HG02571 (cell line): Measurements from ENCODE around the gene SLC35D3.
"Not testable (repeated sequence)": the region's sequence is repeated elsewhere in the genome, so short reads cannot be mapped to it uniquely, and the experiment has no call there.

ENCODE experiments used
- ATAC-seq: cut with Tn5 transposase; IDR thresholded peaks from one replicate; pipeline ENCODE4 v1.9.1; 2021; ENCODE audit warnings: mild to moderate bottlenecking, moderate library complexity; ENCODE audit not compliant: unreplicated experiment

The SLC35D3 gene

DNA sequence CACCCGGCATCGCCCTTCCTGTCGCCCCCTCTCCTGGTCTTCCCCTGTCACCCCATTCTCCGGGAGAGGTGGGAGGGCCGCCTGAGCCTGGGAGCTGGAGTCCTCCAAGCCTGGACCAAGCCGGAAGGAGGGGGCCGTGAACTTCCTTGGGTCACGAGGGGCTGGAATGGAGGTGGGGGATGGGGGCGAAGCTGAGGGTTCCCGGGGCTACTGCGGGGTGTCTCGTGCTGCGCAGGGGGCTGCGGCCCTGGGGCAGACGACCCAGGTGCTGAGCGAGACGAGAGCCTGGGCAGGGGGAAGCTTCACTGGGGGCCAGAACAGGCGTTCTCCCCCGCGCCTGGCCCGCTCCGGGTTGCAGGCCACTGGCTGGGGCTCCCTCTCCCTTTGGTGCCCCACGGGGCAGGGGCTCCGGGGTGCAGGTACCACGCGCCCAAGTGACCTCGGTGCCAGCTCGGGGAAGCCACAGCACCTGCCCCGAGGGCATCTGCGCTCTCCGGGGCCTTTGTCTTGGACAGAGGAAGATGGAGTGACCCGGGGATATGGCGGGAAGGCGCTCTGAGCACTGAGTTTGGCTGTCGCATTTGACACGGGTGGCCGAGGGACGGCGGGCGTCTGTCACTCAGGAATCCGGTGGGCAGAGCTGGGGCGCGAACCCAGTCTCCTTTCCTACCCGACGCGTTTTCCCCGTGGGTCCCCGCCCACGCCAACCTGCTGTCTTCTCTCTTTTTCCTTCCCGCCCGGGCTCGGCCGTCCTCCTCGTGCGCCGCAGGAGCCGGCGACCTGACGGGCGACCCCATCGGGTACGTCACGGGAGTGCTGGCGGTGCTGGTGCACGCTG, 1.2 kb downstream of the SLC35D3 start:
- ATAC-seq, result no peak

DNA sequence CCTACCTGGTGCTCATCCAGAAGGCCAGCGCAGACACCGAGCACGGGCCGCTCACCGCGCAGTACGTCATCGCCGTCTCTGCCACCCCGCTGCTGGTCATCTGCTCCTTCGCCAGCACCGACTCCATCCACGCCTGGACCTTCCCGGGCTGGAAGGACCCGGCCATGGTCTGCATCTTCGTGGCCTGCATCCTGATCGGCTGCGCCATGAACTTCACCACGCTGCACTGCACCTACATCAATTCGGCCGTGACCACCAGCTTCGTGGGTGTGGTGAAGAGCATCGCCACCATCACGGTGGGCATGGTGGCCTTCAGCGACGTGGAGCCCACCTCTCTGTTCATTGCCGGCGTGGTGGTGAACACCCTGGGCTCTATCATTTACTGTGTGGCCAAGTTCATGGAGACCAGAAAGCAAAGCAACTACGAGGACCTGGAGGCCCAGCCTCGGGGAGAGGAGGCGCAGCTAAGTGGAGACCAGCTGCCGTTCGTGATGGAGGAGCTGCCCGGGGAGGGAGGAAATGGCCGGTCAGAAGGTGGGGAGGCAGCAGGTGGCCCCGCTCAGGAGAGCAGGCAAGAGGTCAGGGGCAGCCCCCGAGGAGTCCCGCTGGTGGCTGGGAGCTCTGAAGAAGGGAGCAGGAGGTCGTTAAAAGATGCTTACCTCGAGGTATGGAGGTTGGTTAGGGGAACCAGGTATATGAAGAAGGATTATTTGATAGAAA, 2.0 kb downstream of the SLC35D3 start:
- no peak for ATAC-seq

DNA sequence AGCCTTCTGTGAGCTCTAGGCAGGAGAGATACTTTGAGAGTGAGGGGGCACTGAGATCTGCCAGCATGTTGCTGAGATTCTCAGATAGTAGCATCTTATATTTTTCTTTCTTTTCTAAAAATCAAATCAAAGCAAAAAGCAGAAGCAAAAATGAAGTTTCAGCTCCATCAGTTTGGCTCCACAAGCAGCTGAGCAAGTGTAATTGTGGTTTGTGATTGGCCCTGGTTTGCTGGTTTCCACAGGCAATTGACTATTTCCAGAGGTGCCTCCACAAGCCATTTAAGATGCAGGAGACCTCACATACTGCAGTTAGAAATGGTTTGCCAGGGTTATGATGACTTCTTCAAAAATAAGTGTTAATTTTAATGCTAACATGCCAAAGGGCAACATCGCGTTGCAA, 4.3 kb downstream of the SLC35D3 start:
- ATAC-seq, result no peak

DNA sequence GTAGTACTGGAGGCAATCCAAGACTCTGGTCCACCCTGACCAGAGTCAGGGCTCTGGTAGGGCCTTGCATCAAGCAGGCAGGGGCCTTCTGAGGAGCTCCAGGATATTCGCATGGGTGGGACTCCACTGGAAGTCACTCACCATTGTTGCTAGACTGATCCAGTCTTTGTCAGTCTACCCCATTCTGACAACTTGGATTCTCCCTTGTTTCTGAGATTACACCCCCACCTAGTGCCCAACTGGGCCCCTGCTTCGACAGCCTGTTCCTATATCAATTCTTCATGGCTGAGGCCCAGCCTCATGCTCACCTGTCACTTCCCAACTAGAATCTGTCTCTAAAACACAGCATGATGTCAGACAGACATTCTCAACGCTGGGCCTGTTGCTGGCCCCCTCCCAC, 5.2 kb downstream of the SLC35D3 start:
- no peak for ATAC-seq

DNA sequence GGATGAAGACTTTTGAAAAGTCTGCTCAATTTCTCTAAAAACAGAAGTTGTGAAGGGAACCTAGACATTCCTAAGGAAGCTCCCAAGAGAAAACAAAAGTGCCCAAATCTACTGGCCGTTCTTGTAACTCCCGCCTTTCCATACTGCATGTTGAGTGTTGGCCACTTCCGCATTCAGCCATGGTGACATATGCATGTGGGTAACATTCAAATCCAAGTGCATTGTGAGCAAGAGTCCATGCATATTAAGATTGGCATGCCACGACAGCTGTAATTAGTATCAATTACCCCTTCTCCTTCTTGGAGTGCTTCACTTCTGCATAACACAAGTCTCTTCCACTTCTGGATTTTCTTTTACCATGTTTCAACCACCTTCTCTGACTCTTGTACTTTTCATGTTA, 8.4 kb downstream of the SLC35D3 start:
- no peak for ATAC-seq

DNA sequence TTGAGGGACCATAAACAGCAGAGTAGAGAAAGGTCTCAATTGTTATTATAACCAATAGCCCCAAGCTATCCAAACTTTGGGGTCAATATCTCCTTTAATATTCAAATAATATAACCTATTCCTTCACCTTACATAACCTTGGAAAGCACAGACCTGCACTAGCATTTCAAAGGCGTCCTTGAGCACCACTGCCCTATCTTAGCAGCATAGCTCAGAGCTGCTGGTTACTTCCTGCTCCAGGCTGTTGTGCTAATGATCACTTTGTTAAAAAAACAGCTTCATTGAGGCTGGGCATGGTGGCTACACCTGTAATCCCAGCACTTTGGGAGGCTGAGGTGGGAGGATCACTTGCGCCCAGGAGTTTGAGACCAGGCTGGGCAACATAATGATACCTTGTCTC, 10.5 kb downstream of the SLC35D3 start:
- no peak for ATAC-seq

DNA sequence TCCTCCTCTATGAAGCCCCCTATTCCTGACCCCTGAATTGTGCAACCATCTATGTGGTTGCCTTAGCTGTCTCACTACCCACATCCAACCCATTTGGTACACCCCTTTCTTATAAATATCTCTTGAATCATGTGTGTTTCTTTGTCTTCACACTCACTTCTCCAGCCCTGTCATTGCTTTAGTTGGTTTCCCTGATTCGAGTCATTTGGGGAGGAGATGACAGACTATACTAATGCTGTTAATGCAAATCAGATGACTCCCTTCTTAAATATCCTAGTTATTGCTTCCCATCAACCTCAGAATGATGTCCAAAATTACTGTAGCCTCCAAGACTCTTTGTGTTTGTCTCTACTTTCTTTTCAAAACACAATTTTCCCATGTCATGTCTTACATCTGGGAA, 23.0 kb downstream of the SLC35D3 start:
- ATAC-seq, result no peak

DNA sequence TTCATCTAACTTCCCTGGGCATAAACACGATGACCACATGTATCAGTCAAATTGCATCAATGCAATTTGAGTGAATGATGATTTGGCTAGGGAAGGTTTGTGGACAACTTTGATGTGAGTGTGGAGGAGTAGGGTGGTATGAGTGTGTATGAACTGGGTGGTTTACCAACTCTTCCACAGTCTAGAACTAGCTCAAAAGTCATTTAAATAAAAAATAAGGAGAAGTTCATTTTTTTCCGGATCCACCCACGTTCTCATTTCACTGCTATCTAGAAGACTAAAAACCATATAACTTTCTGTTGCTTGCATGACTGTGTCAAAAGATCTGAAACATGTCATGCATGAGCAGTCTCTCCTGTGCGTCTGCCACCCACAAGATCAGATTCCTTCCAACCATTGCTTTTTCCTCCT, 23.6 kb downstream of the SLC35D3 start:
- ATAC-seq, result no peak

DNA sequence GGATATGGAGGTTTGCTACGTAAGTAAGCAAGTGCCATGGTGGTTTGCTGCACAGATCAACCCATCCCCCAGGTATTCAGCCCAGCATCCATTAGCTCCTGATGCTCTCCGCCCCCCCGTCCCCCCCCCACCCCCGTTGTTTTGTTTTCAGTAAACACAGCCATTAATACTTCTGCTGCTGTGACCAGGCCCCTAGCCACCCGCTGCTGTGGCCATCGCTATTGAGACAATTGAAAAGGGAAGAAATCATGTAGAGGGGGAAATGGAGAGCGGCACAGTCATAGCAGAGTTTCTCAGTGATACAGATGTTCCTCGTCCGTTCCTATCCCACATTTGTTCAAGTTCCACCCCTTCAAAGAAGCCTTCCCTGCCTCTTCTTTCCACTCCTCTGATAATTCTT, 24.9 kb downstream of the SLC35D3 start:
- no peak for ATAC-seq

DNA sequence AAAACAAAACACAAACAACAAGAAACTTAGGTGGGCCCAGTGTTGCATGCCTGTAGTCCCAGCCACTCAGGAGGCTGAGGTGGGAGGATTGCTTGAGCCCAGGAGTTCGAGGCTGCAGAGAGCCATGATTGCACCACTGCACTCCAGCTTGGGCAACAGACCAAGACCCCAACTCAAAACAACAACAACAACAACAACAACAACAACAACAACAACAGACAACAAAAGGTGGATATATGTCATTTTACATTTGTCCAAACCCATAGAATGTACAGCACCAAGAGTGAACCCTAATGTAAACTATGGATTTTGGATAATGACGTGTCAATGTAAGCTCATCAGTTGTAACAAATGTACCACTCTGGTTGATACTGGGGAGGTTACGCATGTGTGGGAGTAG, 27.9 kb downstream of the SLC35D3 start:
- not testable (repeated sequence) for ATAC-seq

DNA sequence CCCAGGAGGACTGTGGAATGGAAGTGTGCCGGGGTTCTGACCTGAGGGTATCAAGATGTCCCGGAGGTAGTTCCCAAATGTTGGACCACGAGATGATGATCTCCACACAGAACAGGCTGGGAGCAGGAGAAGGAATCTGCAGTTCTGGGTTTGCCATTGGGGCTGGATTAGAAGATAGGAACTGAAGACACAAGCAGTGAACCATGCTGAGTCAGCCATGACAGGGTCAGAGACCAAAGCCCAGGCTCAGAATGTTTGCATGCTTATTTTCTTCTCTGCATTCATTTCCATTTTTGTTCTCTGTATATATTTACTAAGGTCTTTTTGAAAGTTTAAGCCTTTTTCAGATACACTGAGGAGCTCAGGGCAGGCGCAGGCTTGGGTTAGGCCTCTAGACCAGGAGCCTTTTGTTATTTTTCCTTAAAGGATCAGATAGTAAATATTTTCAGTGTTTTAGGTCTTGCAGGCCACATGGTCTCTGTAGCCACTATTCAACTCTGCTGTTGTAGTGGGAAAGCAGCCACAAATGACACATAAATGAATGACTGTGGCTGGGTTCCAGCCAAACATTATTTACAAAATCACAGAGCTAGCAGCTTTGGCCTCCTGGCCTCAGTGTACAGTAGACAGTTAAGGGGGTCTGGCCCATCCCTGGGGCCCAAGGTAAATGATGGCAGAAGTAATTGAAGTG, 28.5 kb downstream of the SLC35D3 start:
- ATAC-seq, result no peak

DNA sequence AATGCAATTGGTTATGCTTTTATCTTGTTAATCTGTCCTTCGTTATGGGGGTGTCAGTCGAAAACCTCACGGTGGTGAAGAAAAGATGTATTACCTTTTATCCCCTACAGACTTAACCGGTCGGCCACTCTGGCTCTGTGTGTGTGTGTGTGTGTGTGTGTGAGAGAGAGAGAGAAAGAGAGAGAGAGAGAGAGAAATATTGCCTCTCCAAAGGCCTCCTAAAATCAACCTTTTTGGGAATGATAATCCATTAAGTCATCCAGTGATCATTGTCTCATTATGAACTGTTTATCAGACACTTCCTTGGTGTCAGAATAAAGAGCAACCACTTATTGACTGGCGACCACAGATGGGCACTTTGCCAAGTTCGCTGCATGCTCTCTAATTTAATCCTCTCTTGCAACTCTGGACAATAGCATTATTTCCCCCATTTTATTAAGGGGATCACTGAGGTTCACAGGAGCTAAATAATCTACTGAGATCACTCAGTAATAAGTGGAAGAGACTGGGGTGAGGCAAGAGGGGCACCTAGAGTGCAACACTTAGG, 30.7 kb downstream of the SLC35D3 start:
- ATAC-seq, result no peak

DNA sequence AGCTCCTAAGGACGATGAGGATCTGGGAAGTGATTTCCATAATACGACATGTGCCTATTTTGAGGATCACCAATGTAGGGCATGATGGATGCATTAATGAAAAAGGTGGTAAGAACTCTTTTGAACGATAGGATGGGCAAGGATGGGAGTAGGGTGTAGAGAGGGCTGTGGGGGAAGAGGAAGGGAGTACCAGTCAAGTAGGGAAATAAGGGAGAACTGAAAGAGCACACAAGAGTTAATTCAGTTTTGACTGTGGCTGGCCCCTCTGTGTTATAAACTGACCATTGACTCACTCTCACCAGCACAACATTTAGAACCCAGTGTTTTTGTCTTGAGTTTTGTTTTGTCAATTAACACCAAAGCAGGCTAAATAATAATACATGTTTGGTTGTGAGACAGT, 33.0 kb downstream of the SLC35D3 start:
- no peak for ATAC-seq

DNA sequence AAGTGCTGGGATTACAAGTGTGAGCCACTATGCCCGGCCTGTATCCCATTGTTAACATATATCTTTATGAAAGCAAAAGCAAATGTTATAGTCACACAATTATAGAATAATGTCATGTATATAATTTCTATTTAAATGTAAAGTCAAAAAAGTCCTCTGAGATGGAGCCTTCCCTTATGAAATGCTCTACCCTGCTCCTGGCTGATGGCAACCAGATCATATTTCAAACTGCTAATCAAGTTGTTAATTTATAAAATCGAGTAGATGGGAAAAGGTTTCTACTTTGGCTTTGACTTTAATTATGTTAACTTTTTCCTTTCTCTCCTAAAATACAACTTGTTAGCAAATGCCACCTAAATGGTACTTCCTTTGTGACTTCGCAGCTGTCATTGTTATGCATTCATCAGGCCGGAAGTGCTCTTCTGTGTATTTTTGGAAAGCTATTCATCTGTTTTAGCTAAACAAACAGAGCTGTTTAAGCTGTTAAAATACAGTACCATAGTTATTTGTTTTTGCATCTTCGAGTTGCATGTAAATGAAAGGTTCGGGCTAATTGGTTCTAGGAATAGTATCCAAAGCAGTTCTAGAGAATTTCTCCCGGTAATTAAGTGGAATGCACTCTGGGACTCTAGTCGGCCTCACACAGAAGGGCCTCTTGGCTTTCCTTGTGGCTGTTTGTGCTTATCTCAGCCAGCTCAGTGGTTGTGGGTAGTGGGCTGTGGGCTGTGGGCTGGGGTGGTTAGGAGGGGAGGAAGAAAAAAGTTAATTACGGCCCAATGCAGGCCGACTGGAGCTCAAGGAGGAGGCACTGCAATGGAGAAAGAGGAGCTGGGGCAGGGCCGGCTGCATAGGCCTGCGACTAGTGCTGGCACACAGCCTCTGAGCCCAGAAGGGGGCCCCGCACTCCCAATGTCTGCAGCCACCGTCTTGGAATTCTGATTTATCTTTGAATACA, 34.8 kb downstream of the SLC35D3 start:
- ATAC-seq, result no peak

DNA sequence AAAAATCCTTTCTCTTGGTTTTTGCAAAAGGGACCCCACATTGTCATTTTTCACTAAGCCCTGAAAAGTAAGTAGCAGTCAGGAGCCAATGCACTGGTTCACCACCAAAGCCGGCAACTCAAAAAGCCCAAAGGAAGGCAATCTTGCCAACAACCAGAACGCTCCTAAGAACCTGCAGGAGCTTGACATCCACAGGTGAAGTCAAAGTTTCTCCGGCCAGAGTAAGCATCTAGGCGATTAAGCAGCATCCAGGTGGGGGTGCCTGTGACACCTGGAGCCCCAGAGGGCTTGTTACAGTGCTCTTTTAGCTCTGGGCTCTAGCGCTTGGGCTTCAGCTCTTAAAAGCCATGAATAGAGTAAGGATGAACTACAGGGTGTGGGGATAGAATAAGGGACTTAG, 36.1 kb downstream of the SLC35D3 start:
- no peak for ATAC-seq

DNA sequence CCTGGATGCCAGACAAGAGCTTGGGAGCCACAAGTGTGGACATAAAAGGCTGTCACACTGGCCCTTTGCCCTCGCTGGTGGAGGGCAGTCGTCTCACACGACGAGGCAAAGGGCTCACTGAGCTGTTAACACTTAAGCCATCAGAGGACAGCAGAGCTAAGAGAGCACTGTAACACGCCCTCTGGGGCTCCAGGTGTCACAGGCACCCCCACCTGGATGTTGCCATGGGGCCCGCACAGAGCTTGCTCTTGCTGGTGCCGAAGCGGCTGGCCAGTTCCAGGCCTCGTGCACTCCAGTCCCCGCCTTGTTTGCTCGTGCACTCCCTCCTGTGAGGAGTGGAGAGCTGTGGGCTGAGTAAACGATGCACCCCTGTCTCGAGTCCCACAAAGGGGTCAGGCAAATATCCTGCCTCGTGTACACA, 37.4 kb downstream of the SLC35D3 start:
- no peak for ATAC-seq

DNA sequence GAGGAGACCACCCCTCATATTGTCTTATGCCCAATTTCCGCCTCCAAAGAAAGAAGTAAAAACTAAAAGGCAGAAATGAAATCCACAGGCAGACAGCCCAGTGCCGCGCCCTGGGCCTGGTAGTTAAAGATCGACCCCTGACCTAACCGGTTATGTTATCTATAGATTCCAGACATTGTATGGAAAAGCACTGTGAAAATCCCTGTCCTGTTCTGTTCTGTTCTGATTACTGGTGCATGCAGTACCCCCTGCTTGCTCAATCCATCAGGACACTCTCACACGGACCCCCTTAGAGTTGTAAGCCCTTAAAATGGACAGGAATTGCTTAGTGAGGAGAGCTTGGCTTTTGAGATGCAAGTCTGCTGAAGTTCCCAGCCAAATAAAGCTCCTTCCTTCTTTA, 37.8 kb downstream of the SLC35D3 start:
- not testable (repeated sequence) for ATAC-seq

DNA sequence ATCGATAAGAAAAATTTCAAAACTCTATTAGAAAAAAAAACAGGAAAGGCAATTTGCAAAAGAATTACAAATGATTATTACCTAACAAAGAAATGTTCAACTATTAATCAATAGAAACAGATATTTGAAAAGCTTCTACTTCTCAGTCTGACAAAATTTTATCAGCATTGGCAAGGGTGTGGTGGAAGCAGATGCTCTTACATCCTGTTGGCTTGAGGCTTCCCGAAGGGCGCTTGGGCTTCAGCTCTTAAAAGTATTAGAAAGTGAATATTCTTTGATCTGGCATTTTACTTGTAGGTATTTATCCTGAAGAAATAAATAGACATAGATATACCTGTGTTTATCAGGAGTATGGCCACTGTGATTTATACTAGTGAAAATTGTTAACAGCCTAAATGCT, 38.7 kb downstream of the SLC35D3 start:
- no peak for ATAC-seq

DNA sequence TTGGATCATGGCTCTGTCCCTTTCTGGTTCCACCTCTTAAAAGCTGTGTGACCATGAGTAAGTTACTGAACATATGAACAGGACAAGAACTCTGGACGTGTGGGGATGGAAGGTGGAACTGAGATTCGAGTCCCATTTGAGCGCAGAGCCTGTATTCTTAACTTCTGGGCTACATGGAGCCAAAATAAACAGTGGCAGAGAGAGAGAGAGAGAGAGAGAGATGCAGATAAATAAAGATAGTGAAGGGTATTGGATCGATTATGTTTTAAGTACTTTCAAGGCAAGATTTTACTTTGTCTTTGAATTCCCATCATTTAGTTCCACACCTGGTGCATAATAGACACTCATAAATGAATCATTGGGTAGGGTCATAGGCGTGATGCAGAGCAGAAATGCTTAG, 39.7 kb downstream of the SLC35D3 start:
- no peak for ATAC-seq

DNA sequence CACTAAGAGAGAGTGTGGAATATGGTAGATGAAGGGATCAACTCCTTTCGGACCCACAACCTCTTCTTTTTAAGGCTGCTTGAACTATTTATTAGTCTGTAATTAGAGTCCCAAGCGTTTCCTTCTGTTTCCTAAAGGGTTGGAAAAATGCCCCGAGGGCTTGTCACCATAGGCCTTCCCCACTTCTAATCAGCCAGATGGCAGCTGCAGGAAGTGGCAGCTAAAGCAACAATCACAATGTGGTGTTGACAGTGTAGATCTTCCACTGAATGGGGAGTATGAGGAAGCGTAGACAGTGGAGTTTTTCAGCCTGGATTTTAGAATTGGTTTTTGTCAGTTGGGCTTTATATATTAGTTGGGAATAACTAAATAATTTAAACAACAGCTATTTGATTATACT, 40.6 kb downstream of the SLC35D3 start:
- ATAC-seq, result no peak
